Ovary (tissue), 9 donors: ENCODE measurements around the gene TGFB1I1. TPM values are rescaled to one million over a fixed set of nuclear protein-coding genes. Genes with fewer than 3 reads are reported as not detected.
A peak's percentile ranks its signal among the peaks of the same experiment; 100 is the strongest.
"Not testable (repeated sequence)": the region's sequence is repeated elsewhere in the genome, so short reads cannot be mapped to it uniquely, and the experiment has no call there.

Experiments
- DNase-seq, 5 donors: peaks; one replicate each; pipeline ENCODE4 v3.0.0-alpha.2; 2019 to 2020
- H3K27ac ChIP-seq, 2 donors: fragments of 200-600 bp; one replicate each; pipeline versions ENCODE4 v1.5.1 to v1.8.0; 2019 to 2022
- H3K27me3 ChIP-seq: fragments of 200-600 bp; one replicate; pipeline ENCODE4 v1.8.0; 2022
- H3K36me3 ChIP-seq: fragments of 200-600 bp; sonication (generic); one replicate; pipeline ENCODE4 v1.5.1; 2019
- H3K4me1 ChIP-seq: one replicate; pipeline ENCODE4 v1.8.1; 2013; ENCODE audit warnings: mild to moderate bottlenecking, moderate library complexity; ENCODE audit not compliant: insufficient read depth
- H3K4me3 ChIP-seq: fragments of 200-600 bp; sonication (generic); one replicate; pipeline ENCODE4 v1.5.1; 2017
- H3K9me3 ChIP-seq, 2 donors: fragments of 200-600 bp in 1 of 2; sonication (generic) in 1 of 2; one replicate each; pipeline versions ENCODE4 v1.5.1 to v1.8.1; 2013 to 2019; ENCODE audit warnings: mild to moderate bottlenecking in 1 of 2, moderate library complexity in 1 of 2
- CTCF ChIP-seq, 3 donors: fragments of 450-650 bp in 2 of 3; fragments of 200-600 bp in 1 of 3; IDR thresholded peaks; one replicate each; pipeline versions ENCODE4 v1.5.1 to v1.8.0; 2016 to 2022; ENCODE audit warnings: antibody characterized with exemption in 3 of 3, mild to moderate bottlenecking in 1 of 3
- EP300 ChIP-seq: sonication (generic); formaldehyde crosslinking; IDR thresholded peaks from one replicate; pipeline ENCODE4 v1.6.1; 2017; ENCODE audit warnings: antibody characterized with exemption
- POLR2A ChIP-seq: fragments of 450-650 bp; IDR thresholded peaks from one replicate; pipeline ENCODE4 v1.6.1; 2017; ENCODE audit warnings: antibody characterized with exemption, mild to moderate bottlenecking, moderate library complexity
- WGBS, 3 donors: extraction: QIAGEN DNeasy Blood & Tissue Kit in 1 of 3; methylation state at CpG; one replicate each; pipeline versions ENCODE4 v1.1.5 to v1.1.7; 2013 to 2017; 5-methylcytosine and 5-hydroxymethylcytosine counted together
- intact Hi-C, 4 donors: fragments of 100-400 bp; cut with DNase I; formaldehyde crosslinking; loops; one replicate each; pipeline versions ENCODE4 v1.11.0 to v1.15.1; 2022 to 2023
- polyA plus RNA-seq, 2 donors: library from polyadenylated mRNA; stranded (reverse); fragments of 200-250 nt in 1 of 2; fragments of 350-450 nt in 1 of 2; fragmentation: Illumina TruSeq in 1 of 2; extraction: RNeasy Lipid Tissue Mini Kit (QIAGEN cat#74804) in 1 of 2; gene quantifications; one replicate each; pipeline ENCODE4 v1.2.3, GENCODE V29; 2013 to 2014
- total RNA-seq, 7 donors: library from RNA; depleted of rRNA in 2 of 7; stranded (reverse); fragments of >200 nt in 2 of 7; fragmentation: NEBNext Ultra II Directional in 3 of 7; extraction: Animal tissue kit (Norgen Biotek cat#: 25700) in 3 of 7; gene quantifications; one replicate each; pipeline versions ENCODE4 v1.1.0 to v1.2.4, GENCODE V29; 2016 to 2023
- donor health status: DM: no; HTN: no; CAD: no; lungs with moderate emphysema.
- donor health status: DM: no; HTN: no; CAD: no.
- donor health status: Bipolar disorder and iron deficiency.
- donor health status: DM: yes; HTN: yes; CAD: no.
- donor health status: DM: no; HTN: no; CAD: no.
- donor health status: DM: yes; HTN: yes; CAD: no.

Gene TGFB1I1
- total and polyA plus RNA-seq, 9 donors: 38.0 to 216 (median 124) TPM

GRCh38 chr16:31436221-31437045, 35.5 kb upstream of the TGFB1I1 start:
- no peak for TF ChIP-seq CTCF (IDR thresholded peaks at IDR 0.05)
- no peak for TF ChIP-seq POLR2A
- no peak for TF ChIP-seq EP300
- Histone ChIP-seq H3K9me3 (no peaks in the 10 kb centered on the region), H3K36me3 (no peaks in the 10 kb centered on the region), H3K4me3 (no peak overlapping the region), H3K4me1 (no peaks in the 10 kb centered on the region), H3K27ac (no peak overlapping the region), H3K27me3 (no peaks in the 10 kb centered on the region)
- intact Hi-C loops: loop anchor here in 1 of 4 donors (10.0 kb wide), 1 partner anchor 438 kb away; the partner anchor contains the start of gene ZNF267
- no peak for DNase-seq
- 92 to 95% (median 93%) methylated on average over 40 to 44 of the region's 44 CpGs for WGBS, 3 donors

GRCh38 chr16:31438414-31438813, 33.5 kb upstream of the TGFB1I1 start:
- H3K4me1 ChIP-seq: no peaks in the 10 kb centered on the region
- WGBS, 3 donors: 51 to 55% (median 55%) methylated on average over 2 of the region's 2 CpGs
- H3K36me3 ChIP-seq: no peaks in the 10 kb centered on the region
- TF ChIP-seq POLR2A: no peak
- no peak for TF ChIP-seq CTCF (IDR thresholded peaks at IDR 0.05)
- TF ChIP-seq EP300: no peak
- peak in 1 of 5 donors; percentile 3 for DNase-seq
- H3K9me3 ChIP-seq: no peaks in the 10 kb centered on the region
- no peak overlapping the region for H3K27ac ChIP-seq
- intact Hi-C loops: loop anchor here in 1 of 4 donors (10.0 kb wide), 1 partner anchor 436 kb away; the partner anchor contains the start of gene ZNF267
- no peak overlapping the region for H3K4me3 ChIP-seq
- H3K27me3 ChIP-seq: no peaks in the 10 kb centered on the region

GRCh38 chr16:31439023-31439422, 32.9 kb upstream of the TGFB1I1 start:
- intact Hi-C loops: loop anchor here in 1 of 4 donors (10.0 kb wide), 1 partner anchor 436 kb away; the partner anchor contains the start of gene ZNF267
- not testable (repeated sequence) for H3K9me3 ChIP-seq, H3K36me3 ChIP-seq, H3K4me3 ChIP-seq, H3K27ac ChIP-seq, H3K4me1 ChIP-seq, H3K27me3 ChIP-seq, DNase-seq
- 49 to 64% (median 62%) methylated on average over 3 to 4 of the region's 4 CpGs for WGBS, 3 donors

GRCh38 chr16:31439519-31439918, 32.4 kb upstream of the TGFB1I1 start:
- TF ChIP-seq POLR2A (no peak), CTCF (IDR thresholded peaks at IDR 0.05) (no peak), EP300 (no peak)
- no peak overlapping the region for H3K27ac ChIP-seq
- H3K9me3 ChIP-seq: no peaks in the 10 kb centered on the region
- no peaks in the 10 kb centered on the region for H3K4me1 ChIP-seq
- peak in 1 of 5 donors; percentile 4 for DNase-seq
- H3K4me3 ChIP-seq: no peak overlapping the region
- intact Hi-C loops: loop anchor here in 1 of 4 donors (10.0 kb wide), 1 partner anchor 435 kb away; the partner anchor contains the start of gene ZNF267
- no peaks in the 10 kb centered on the region for H3K36me3 ChIP-seq
- H3K27me3 ChIP-seq: no peaks in the 10 kb centered on the region
- WGBS, 3 donors: 78 to 84% (median 84%) methylated on average over 3 of the region's 3 CpGs
